ENCODE results near the gene RAB23. TPM values are rescaled to one million over a fixed set of nuclear protein-coding genes. Genes with fewer than 3 reads are reported as not detected.

Gene RAB23
- total RNA-seq, 2 donors from 2014 or later, result 43.7 to 44.7 TPM

GRCh38 chr6:57198926-57199636, 23.0 kb downstream of the RAB23 start:
- H3K4me1 ChIP-seq (ENCODE audit: control insufficient read depth in 1 of 2, low read depth in 2 of 2), result peaks cover 10 to 21% of the 10 kb centered on the region in 2 donors
- DNase-seq (ENCODE audit: low spot score) (no peak), ATAC-seq (ENCODE audit: insufficient number of reproducible peaks, low FRiP score, low read depth) (no peak)
- H3K36me3 ChIP-seq, result no peaks in the 10 kb centered on the region
- TF ChIP-seq CTCF (IDR thresholded peaks at IDR 0.05), result no peak
- no peak overlapping the region for H3K4me3 ChIP-seq
- H3K27ac ChIP-seq, result peak overlapping the region in 1 of 2 donors; percentile 13
- H3K27me3 ChIP-seq (replicated peaks; ENCODE audit: insufficient read depth), result no peaks in the 10 kb centered on the region
- no peaks in the 10 kb centered on the region for H3K9me3 ChIP-seq

GRCh38 chr6:57195457-57195856, 26.6 kb downstream of the RAB23 start:
- Histone ChIP-seq H3K27me3 (replicated peaks; ENCODE audit: insufficient read depth) (no peaks in the 10 kb centered on the region), H3K36me3 (peaks cover 4% of the 10 kb centered on the region), H3K4me1 (ENCODE audit: control insufficient read depth in 1 of 2, low read depth in 2 of 2) (peaks cover 9 to 21% of the 10 kb centered on the region in 2 donors), H3K4me3 (no peak overlapping the region), H3K9me3 (no peaks in the 10 kb centered on the region), H3K27ac (no peak overlapping the region)
- no peak for ATAC-seq (ENCODE audit: insufficient number of reproducible peaks, low FRiP score, low read depth)
- no peak for TF ChIP-seq CTCF (IDR thresholded peaks at IDR 0.05)
- no peak for DNase-seq (ENCODE audit: low spot score)

GRCh38 chr6:57193177-57193576, 28.9 kb downstream of the RAB23 start:
- DNase-seq (ENCODE audit: low spot score) (no peak), ATAC-seq (ENCODE audit: insufficient number of reproducible peaks, low FRiP score, low read depth) (no peak)
- Histone ChIP-seq H3K27ac (peak overlapping the region in 1 of 2 donors; percentile 1), H3K4me1 (ENCODE audit: control insufficient read depth in 1 of 2, low read depth in 2 of 2) (peaks cover 0 to 3% of the 10 kb centered on the region in 2 donors), H3K27me3 (replicated peaks; ENCODE audit: insufficient read depth) (no peaks in the 10 kb centered on the region), H3K9me3 (no peaks in the 10 kb centered on the region), H3K36me3 (peaks cover 9% of the 10 kb centered on the region), H3K4me3 (no peak overlapping the region)
- no peak for TF ChIP-seq CTCF (IDR thresholded peaks at IDR 0.05)

- H3K27me3 ChIP-seq (replicated peaks; ENCODE audit: insufficient read depth), result no peaks in the 10 kb centered on the region
- H3K9me3 ChIP-seq, result no peaks in the 10 kb centered on the region
- peak; percentile 52 for TF ChIP-seq CTCF (IDR thresholded peaks at IDR 0.05)
- H3K4me3 ChIP-seq, result no peak overlapping the region
- DNase-seq (ENCODE audit: low spot score), result no peak
- no peak overlapping the region for H3K27ac ChIP-seq
- H3K4me1 ChIP-seq (ENCODE audit: control insufficient read depth in 1 of 2, low read depth in 2 of 2), result no peaks in the 10 kb centered on the region
- peaks cover 9% of the 10 kb centered on the region for H3K36me3 ChIP-seq
- ATAC-seq (ENCODE audit: insufficient number of reproducible peaks, low FRiP score, low read depth), result no peak
Measured at GRCh38 chr6:57190140-57190539, 32.0 kb downstream of the RAB23 start.

- Histone ChIP-seq H3K27ac (no peak overlapping the region), H3K4me1 (ENCODE audit: control insufficient read depth in 1 of 2, low read depth in 2 of 2) (peaks cover 15 to 23% of the 10 kb centered on the region in 2 donors), H3K36me3 (peaks cover 18% of the 10 kb centered on the region), H3K4me3 (no peak overlapping the region), H3K27me3 (replicated peaks; ENCODE audit: insufficient read depth) (no peaks in the 10 kb centered on the region), H3K9me3 (no peaks in the 10 kb centered on the region)
- no peak for TF ChIP-seq CTCF (IDR thresholded peaks at IDR 0.05)
- DNase-seq (ENCODE audit: low spot score) (no peak), ATAC-seq (ENCODE audit: insufficient number of reproducible peaks, low FRiP score, low read depth) (no peak)
Measured at GRCh38 chr6:57183336-57183735, 38.8 kb downstream of the RAB23 start.

All from thoracic aorta (tissue), 2 donors.